K562 (cell line): ENCODE results near the gene HSPA1L. TPM values are rescaled to one million over a fixed set of nuclear protein-coding genes. Genes with fewer than 3 reads are reported as not detected.
A peak's percentile ranks its signal among the peaks of the same experiment; 100 is the strongest.

Experiments used
- ATAC-seq: fragments of 200-7000 bp; cut with Tn5 transposase; 3 replicates; pipeline ENCODE4 v1.9.1; 2020; ENCODE audit warnings: moderate library complexity
- BruUV-seq: library from RNA; stranded (reverse); fragments of 400-500 nt; replicated peaks from 2 replicates; lab custom pipeline; 2021; lab: Mats Ljungman, UMichigan
- CTCF ChIA-PET: fragments of 300-600 bp; formaldehyde crosslinking; extraction: SDS; loops from one replicate; lab custom pipeline; 2021; ENCODE audit warnings: low intra/inter-chr PET ratio; lab: Yijun Ruan, JAX
- POLR2A ChIA-PET: fragments of 300-600, 350-650 bp; sonication (Branson Sonifier 250); formaldehyde crosslinking; extraction: SDS; loops from one replicate; lab custom pipeline; 2021; ENCODE audit warnings: antibody characterized with exemption, inconsistent platforms; lab: Yijun Ruan, JAX
- DNase-seq, 4 experiments: peaks; one replicate each; pipeline versions ENCODE4 v3.0.0 to v3.0.0-alpha.2; 2011 to 2018; ENCODE audit warnings: low spot score in 3 of 4, mixed read lengths in 3 of 4; ENCODE audit errors: extremely low read depth in 1 of 4
- FAIRE-seq: peaks from 2 replicates; lab custom pipeline; 2011; peaks lifted over from hg19 to GRCh38; lab: Jason Lieb, UNC
- H2AFZ ChIP-seq: 2 replicates; pipeline ENCODE4 v1.6.0; 2011; ENCODE audit warnings: low read depth, low read length, control low read depth, inconsistent platforms
- H3K27ac ChIP-seq: fragments of 200-600 bp; 3 replicates; pipeline ENCODE4 v1.8.0; 2011; ENCODE audit warnings: low read depth, mild to moderate bottlenecking, control low read depth, inconsistent platforms, low read length, moderate library complexity, mixed read lengths; ENCODE audit errors: extremely low read depth
- H3K27me3 ChIP-seq, 2 experiments: fragments of 300-600 bp in 1 of 2; 2 replicates in 1 of 2; 3 replicates in 1 of 2; pipeline versions ENCODE4 v1.6.0 to v1.8.0; 2011; ENCODE audit warnings: inconsistent platforms in 2 of 2, low read length in 2 of 2, mild to moderate bottlenecking in 1 of 2, mixed read lengths in 1 of 2, moderate library complexity in 1 of 2; ENCODE audit not compliant: control insufficient read depth in 2 of 2, insufficient read depth in 2 of 2
- H3K36me3 ChIP-seq: fragments of 300-600 bp; 3 replicates; pipeline ENCODE4 v1.8.0; 2011; ENCODE audit warnings: mild to moderate bottlenecking, low read length, inconsistent platforms; ENCODE audit not compliant: control insufficient read depth, insufficient read depth
- H3K4me1 ChIP-seq, 2 experiments: fragments of 200-600 bp in 1 of 2; replicated peaks in 1 of 2; 2 replicates in 1 of 2; 3 replicates in 1 of 2; pipeline versions ENCODE4 v1.5.1 to v1.8.0; 2011; ENCODE audit warnings: inconsistent platforms in 2 of 2, low read length in 2 of 2, mild to moderate bottlenecking in 1 of 2, mixed read lengths in 1 of 2, moderate library complexity in 1 of 2; ENCODE audit not compliant: control insufficient read depth in 2 of 2, insufficient read depth in 2 of 2
- H3K4me2 ChIP-seq: 2 replicates; pipeline ENCODE4 v1.6.1; 2011; ENCODE audit warnings: low read length, control low read depth, inconsistent platforms, mixed read lengths; ENCODE audit not compliant: insufficient read depth
- H3K4me3 ChIP-seq: fragments of 200-600 bp; sonication (generic), shearing (Covaris generic); 2 replicates; pipeline ENCODE4 v1.5.1; 2016; ENCODE audit warnings: control low read depth, inconsistent platforms
- H3K79me2 ChIP-seq: fragments of 200-600 bp; 3 replicates; pipeline ENCODE4 v1.8.0; 2011; ENCODE audit warnings: low read length, inconsistent platforms; ENCODE audit not compliant: control insufficient read depth, insufficient read depth
- H3K9ac ChIP-seq, 2 experiments: 2 replicates each; pipeline versions ENCODE4 v1.6.0 to v1.6.1; 2011; ENCODE audit warnings: low read depth in 2 of 2, low read length in 2 of 2, control low read depth in 1 of 2, inconsistent platforms in 1 of 2, mild to moderate bottlenecking in 1 of 2, mixed read lengths in 1 of 2; ENCODE audit not compliant: insufficient read depth in 1 of 2
- H3K9me1 ChIP-seq: one replicate; pipeline ENCODE4 v1.6.0; 2011; ENCODE audit warnings: inconsistent platforms, mild to moderate bottlenecking, low read length, moderate library complexity; ENCODE audit not compliant: control insufficient read depth, insufficient read depth
- H3K9me3 ChIP-seq: replicated peaks from 2 replicates; pipeline ENCODE4 v1.5.1; 2011; ENCODE audit warnings: low read depth, low read length, inconsistent platforms; ENCODE audit not compliant: control insufficient read depth, insufficient read depth
- H4K20me1 ChIP-seq: replicated peaks from 2 replicates; pipeline ENCODE4 v1.6.1; 2011; ENCODE audit warnings: low read length, inconsistent platforms, mixed read lengths; ENCODE audit not compliant: control insufficient read depth, insufficient read depth
- CBFA2T2 ChIP-seq: fragments of 450-650 bp; conservative IDR thresholded peaks from 2 replicates; pipeline ENCODE4 v1.6.1; 2017; ENCODE audit warnings: mild to moderate bottlenecking
- HNRNPLL ChIP-seq: fragments of 200-400 bp; formaldehyde crosslinking; IDR thresholded peaks from 2 replicates; pipeline ENCODE4 v1.6.1; 2017; ENCODE audit warnings: low read length, low read depth, mild to moderate bottlenecking; ENCODE audit not compliant: poor library complexity, severe bottlenecking
- IFI16 ChIP-seq: fragments of 250-450 bp; sonication (Bioruptor Pico); IDR thresholded peaks from 2 replicates; pipeline ENCODE4 v2.1.2; 2022; ENCODE audit warnings: mild to moderate bottlenecking, inconsistent platforms
- KLF13 ChIP-seq: fragments of 450-650 bp; IDR thresholded peaks from 2 replicates; pipeline ENCODE4 v1.6.1; 2016; ENCODE audit warnings: missing genetic modification characterization, low read depth, mild to moderate bottlenecking, missing compliant biosample characterization, moderate library complexity, borderline replicate concordance
- MYNN ChIP-seq, 2 experiments: sonication (generic); formaldehyde crosslinking in 1 of 2; IDR thresholded peaks; 2 replicates each; pipeline versions ENCODE4 v1.5.0 to v1.6.1; 2016 to 2020; ENCODE audit warnings: antibody characterized with exemption in 1 of 2, missing genetic modification reagents in 1 of 2
- RBM14 ChIP-seq: fragments of 200-400 bp; formaldehyde crosslinking; IDR thresholded peaks from 2 replicates; pipeline ENCODE4 v1.6.1; 2018; ENCODE audit warnings: low read depth, mild to moderate bottlenecking, low read length, moderate library complexity, borderline replicate concordance; ENCODE audit not compliant: insufficient read depth
- SRSF1 ChIP-seq: fragments of 200-400 bp; formaldehyde crosslinking; IDR thresholded peaks from 2 replicates; pipeline ENCODE4 v1.6.1; 2017; ENCODE audit warnings: mild to moderate bottlenecking, low read depth, low read length, moderate library complexity
- STAT5A ChIP-seq: IDR thresholded peaks from 2 replicates; pipeline ENCODE4 v1.6.1; 2012; ENCODE audit warnings: low read length, inconsistent platforms, borderline replicate concordance
- TOE1 ChIP-seq, 2 experiments: fragments of 450-650 bp in 1 of 2; sonication (generic) in 1 of 2; formaldehyde crosslinking in 1 of 2; IDR thresholded peaks; 2 replicates each; pipeline versions ENCODE4 v1.7.1 to v1.8.0; 2016 to 2022; ENCODE audit warnings: borderline replicate concordance in 2 of 2, mild to moderate bottlenecking in 2 of 2, antibody characterized with exemption in 1 of 2, inconsistent platforms in 1 of 2, low read depth in 1 of 2, missing genetic modification reagents in 1 of 2, moderate library complexity in 1 of 2
- ZNF134 ChIP-seq: fragments of 250-450 bp; sonication (Bioruptor Pico); conservative IDR thresholded peaks from 2 replicates; pipeline ENCODE4 v1.4.0; 2020
- ZNF77 ChIP-seq: fragments of 250-450 bp; sonication (Bioruptor Pico); IDR thresholded peaks from 2 replicates; pipeline ENCODE4 v1.5.0; 2020
- WGBS: fragments of 100-300 bp; shearing (Covaris generic); methylation state at CpG from one replicate; pipeline ENCODE4 v1.1.6; 2016; ENCODE audit warnings: low coverage, mixed read lengths; ENCODE audit not compliant: insufficient coverage; ENCODE audit errors: missing lambda C conversion rate; 5-methylcytosine and 5-hydroxymethylcytosine counted together
- in situ Hi-C: fragments of 300-500 bp; cut with MboI; formaldehyde crosslinking; loops from 4 replicates; pipeline ENCODE4 v1.15.0; 2018; ENCODE audit warnings: inconsistent platforms, mixed read lengths
- intact Hi-C: fragments of 100-400 bp; cut with micrococcal nuclease; formaldehyde crosslinking; loops from 2 replicates; pipeline ENCODE4 v1.14.2; 2022
- polyA plus RNA-seq, 8 experiments: library from polyadenylated mRNA; depleted of rRNA in 4 of 8; stranded (reverse) in 5 of 8; unstranded in 3 of 8; fragments of >200 nt; fragmentation: Nextera tagmentation in 2 of 8; fragmentation: Illumina TruSeq in 1 of 8; extraction: Ambion mirVana in 2 of 8; extraction: Trizol in 1 of 8; gene quantifications; 2 replicates each; pipeline versions ENCODE4 v1.2.1 to v1.2.3, GENCODE V29; 2011 to 2014; ENCODE audit warnings: inconsistent platforms in 1 of 8, missing spikeins in 1 of 8
- total RNA-seq, 7 experiments: library from RNA; depleted of rRNA in 6 of 7; stranded (reverse); fragments of >200 nt in 6 of 7; fragmentation: Illumina TruSeq in 2 of 7; extraction: Trizol in 2 of 7; gene quantifications; 2 replicates each; pipeline versions ENCODE4 v1.2.1 to v1.2.3, GENCODE V29; 2011 to 2021; ENCODE audit warnings: low replicate concordance in 1 of 7
- TF ChIP-seq, protein P1 (sequence below): conservative IDR thresholded peaks from 2 replicates; pipeline ENCODE4 v1.6.1; 2011; ENCODE audit warnings: low read depth, mild to moderate bottlenecking, low read length; ENCODE audit not compliant: control insufficient read depth
- TF ChIP-seq, protein P2 (sequence below): fragments of 250-450 bp; sonication (Bioruptor Pico); IDR thresholded peaks from 2 replicates; pipeline ENCODE4 v1.4.0; 2020

HSPA1L gene
- total and polyA plus RNA-seq, 9 of the 15 experiments (the other 6 are each of a cell fraction or from before 2014, with no cell fraction given), result 0.14 to 2.1 (median 1.3) TPM

DNA sequence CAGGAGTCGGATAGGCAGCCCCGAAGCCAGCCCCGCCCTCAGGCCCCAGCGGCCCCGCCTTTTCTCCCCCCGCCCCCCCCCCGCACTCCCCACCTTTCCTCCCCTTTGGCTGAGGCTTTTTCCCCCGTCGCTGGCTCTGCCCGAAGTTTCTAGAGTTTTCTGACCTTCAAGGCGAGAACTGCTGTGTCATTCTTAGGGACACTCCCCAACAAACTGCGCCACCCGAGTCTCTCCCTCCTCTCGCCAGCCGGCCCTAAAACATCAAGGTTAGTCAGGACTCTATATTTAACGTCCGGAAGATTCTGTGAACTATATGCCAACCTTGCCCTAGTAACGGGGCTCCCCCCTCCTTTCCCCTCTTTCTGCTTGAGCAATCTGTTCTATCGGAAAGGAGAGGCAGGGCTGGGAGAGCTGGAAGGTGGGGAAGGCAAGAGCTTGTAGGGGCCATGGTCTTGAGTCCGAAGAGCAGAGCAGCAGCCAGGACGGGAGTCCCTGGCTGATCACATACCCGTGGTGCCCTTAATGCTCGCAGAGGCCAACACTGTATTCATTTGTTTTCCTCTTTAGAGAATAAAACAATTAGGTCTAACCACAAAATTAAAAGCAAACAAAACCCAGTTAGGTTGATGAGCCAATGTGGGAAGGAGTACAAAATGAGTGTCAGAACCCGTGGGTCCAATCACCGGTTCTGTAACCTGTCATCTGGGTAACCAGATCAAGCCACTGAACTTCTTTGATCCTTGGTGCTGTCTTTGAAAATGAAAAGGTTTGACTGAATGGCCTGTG, 7.1 kb upstream of the HSPA1L start:
- FAIRE-seq, result peak; percentile 82
- no peaks in the 10 kb centered on the region for H3K9me3 ChIP-seq
- peak; percentile 77 for ATAC-seq
- WGBS, result under 1% methylated on average over 21 of the region's 25 CpGs
- no peaks in the 10 kb centered on the region for H3K9me1 ChIP-seq
- H3K36me3 ChIP-seq, result peaks cover 23% of the 10 kb centered on the region
- H3K27ac ChIP-seq, result peak overlapping the region; percentile 99
- H3K27me3 ChIP-seq, result no peaks in the 10 kb centered on the region
- H2AFZ ChIP-seq, result peak overlapping the region; percentile 90
- TSS peak; percentile 44 for BruUV-seq
- peak overlapping the region; percentile 92 to 97 for H3K9ac ChIP-seq
- peaks cover 16% of the 10 kb centered on the region for H4K20me1 ChIP-seq
- in situ Hi-C loops (no loop called here), intact Hi-C loops (loop anchor here (10.0 kb wide), 1 partner anchor 353 kb away; the partner anchor contains the start of genes AGPAT1 and RNF5)
- peaks cover 66% of the 10 kb centered on the region for H3K79me2 ChIP-seq
- H3K4me3 ChIP-seq, result peak overlapping the region; percentile 59
- H3K4me2 ChIP-seq, result peak overlapping the region; percentile 98
- ChIA-PET CTCF (no interaction called here), POLR2A (interaction anchor here (0.6 to 6.4 kb wide), 30 partner anchors 8 to 1149 kb away, joined by 3 to 93 read pairs (median 4); partner anchors contain the start of genes BAG6, C6orf47, CLIC1 and CSNK2B)
- peak; percentile 95 to 100 (median 96) for DNase-seq
- H3K4me1 ChIP-seq, result peaks cover 51 to 58% of the 10 kb centered on the region in 2 experiments
- TF ChIP-seq TOE1 (IDR thresholded peaks at IDR 0.05; ENCODE audit: borderline replicate concordance), result no peak
- TF ChIP-seq TOE1 (CRISPR knock-in tag; IDR thresholded peaks at IDR 0.05; ENCODE audit: borderline replicate concordance, low read depth), result no peak
- no peak for TF ChIP-seq ZNF77 (CRISPR knock-in tag)
- no peak for TF ChIP-seq HNRNPLL
- TF ChIP-seq, protein P1, sequence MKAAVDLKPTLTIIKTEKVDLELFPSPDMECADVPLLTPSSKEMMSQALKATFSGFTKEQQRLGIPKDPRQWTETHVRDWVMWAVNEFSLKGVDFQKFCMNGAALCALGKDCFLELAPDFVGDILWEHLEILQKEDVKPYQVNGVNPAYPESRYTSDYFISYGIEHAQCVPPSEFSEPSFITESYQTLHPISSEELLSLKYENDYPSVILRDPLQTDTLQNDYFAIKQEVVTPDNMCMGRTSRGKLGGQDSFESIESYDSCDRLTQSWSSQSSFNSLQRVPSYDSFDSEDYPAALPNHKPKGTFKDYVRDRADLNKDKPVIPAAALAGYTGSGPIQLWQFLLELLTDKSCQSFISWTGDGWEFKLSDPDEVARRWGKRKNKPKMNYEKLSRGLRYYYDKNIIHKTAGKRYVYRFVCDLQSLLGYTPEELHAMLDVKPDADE, result no peak
- no peak for TF ChIP-seq SRSF1
- peak; percentile 75 for TF ChIP-seq MYNN (IDR thresholded peaks at IDR 0.05)
- TF ChIP-seq MYNN (CRISPR knock-in tag; IDR thresholded peaks at IDR 0.05), result no peak
- TF ChIP-seq CBFA2T2, result no peak
- peak; percentile 62; the same call in 1 of the 2 replicates for TF ChIP-seq KLF13 (tag)
- TF ChIP-seq, protein P2, sequence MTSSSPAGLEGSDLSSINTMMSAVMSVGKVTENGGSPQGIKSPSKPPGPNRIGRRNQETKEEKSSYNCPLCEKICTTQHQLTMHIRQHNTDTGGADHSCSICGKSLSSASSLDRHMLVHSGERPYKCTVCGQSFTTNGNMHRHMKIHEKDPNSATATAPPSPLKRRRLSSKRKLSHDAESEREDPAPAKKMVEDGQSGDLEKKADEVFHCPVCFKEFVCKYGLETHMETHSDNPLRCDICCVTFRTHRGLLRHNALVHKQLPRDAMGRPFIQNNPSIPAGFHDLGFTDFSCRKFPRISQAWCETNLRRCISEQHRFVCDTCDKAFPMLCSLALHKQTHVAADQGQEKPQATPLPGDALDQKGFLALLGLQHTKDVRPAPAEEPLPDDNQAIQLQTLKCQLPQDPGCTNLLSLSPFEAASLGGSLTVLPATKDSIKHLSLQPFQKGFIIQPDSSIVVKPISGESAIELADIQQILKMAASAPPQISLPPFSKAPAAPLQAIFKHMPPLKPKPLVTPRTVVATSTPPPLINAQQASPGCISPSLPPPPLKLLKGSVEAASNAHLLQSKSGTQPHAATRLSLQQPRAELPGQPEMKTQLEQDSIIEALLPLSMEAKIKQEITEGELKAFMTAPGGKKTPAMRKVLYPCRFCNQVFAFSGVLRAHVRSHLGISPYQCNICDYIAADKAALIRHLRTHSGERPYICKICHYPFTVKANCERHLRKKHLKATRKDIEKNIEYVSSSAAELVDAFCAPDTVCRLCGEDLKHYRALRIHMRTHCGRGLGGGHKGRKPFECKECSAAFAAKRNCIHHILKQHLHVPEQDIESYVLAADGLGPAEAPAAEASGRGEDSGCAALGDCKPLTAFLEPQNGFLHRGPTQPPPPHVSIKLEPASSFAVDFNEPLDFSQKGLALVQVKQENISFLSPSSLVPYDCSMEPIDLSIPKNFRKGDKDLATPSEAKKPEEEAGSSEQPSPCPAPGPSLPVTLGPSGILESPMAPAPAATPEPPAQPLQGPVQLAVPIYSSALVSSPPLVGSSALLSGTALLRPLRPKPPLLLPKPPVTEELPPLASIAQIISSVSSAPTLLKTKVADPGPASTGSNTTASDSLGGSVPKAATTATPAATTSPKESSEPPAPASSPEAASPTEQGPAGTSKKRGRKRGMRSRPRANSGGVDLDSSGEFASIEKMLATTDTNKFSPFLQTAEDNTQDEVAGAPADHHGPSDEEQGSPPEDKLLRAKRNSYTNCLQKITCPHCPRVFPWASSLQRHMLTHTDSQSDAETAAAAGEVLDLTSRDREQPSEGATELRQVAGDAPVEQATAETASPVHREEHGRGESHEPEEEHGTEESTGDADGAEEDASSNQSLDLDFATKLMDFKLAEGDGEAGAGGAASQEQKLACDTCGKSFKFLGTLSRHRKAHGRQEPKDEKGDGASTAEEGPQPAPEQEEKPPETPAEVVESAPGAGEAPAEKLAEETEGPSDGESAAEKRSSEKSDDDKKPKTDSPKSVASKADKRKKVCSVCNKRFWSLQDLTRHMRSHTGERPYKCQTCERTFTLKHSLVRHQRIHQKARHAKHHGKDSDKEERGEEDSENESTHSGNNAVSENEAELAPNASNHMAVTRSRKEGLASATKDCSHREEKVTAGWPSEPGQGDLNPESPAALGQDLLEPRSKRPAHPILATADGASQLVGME, result no peak
- no peak for TF ChIP-seq IFI16 (CRISPR knock-in tag)
- TF ChIP-seq STAT5A, result no peak
- no peak; the same call in 1 of the 2 replicates for TF ChIP-seq ZNF134 (CRISPR knock-in tag)
- TF ChIP-seq RBM14, result no peak
